Anterior cingulate cortex (tissue), 58 donors: Measurements from ENCODE around the gene RITA1.

Experiments used
- DNase-seq, 58 donors: peaks; one replicate each; lab custom pipeline; 2025; lab: John Stamatoyannopoulos, UW

The RITA1 gene

GRCh38 chr12:113152835-113153814 is 32.4 kb upstream of the RITA1 start:
- DNase-seq, result peak in 53 of 58 donors; percentile 19 to 75 (median 57)

GRCh38 chr12:113154351-113154973 is 31.1 kb upstream of the RITA1 start:
- peak in 2 of 58 donors; percentile 13 to 56 for DNase-seq

DNA sequence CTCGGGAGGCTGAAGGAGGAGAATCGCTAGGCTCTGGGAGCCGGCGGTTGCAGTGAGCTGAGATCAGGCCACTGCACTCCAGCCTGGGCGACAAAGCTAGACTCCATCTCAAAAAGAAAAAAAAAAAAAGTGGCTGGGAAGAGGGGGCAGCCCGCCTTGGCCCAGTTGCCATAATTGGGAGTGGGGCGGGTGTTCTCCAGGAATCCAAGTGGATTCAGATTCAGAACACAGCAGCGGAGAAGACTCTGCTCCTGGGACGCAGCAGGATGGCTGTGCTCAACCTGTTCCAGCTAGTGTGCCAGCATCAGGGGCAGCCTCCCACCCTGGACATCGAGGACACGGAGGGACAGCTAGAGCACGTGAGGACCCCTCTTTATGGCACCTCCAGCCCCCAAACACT is 30.5 kb upstream of the RITA1 start:
- DNase-seq, result no peak

DNA sequence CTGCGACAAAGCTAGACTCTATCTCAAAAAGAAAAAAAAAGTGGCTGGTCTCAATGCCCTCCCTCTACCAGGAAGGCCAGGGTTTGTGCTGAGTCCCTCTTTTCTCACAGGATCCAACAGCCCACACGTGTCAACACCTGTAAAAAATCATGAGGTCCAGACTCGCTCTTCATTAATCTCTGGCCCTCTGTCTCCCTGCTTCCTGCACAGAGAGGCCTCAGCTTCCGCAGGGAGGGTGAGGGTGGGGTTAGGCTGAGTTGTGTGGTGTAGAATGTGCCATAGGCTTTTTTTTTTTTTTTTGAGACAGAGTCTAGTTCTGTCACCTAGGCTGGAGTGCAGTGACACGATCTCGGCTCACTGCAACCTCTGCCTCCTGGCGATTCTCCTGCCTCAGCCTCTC is 29.9 kb upstream of the RITA1 start:
- DNase-seq, result no peak

DNA sequence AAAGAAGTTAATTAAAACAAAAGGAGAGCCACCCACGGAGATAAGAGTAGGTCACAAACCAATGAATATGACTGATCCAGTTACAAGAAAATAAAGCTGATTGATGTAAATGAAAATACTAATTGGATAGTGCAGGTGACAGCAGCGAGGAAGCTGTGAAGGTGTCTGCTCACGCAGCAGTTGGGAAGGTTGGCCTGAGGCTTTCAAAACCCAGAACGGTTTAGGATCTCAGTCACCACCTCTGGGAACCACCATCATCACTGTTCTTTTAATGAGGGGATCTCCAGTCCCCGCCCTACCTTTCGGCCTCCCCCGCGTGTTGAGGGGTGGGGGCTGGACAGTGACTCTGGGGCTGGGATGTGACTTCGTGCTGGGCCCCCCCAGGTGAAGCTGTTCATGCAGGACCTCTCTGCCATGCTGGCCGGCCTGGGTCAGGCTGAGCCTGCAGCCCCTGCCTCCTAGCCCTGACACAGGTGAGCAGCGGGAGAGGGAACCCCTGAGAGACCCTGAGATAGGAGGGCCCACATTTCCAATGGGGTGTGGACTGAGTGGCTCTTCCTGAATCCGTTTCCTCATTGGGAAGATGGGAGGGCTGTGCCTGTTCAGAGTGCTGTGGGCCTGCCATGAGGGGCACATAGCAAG is 28.2 kb upstream of the RITA1 start:
- DNase-seq, result no peak

DNA sequence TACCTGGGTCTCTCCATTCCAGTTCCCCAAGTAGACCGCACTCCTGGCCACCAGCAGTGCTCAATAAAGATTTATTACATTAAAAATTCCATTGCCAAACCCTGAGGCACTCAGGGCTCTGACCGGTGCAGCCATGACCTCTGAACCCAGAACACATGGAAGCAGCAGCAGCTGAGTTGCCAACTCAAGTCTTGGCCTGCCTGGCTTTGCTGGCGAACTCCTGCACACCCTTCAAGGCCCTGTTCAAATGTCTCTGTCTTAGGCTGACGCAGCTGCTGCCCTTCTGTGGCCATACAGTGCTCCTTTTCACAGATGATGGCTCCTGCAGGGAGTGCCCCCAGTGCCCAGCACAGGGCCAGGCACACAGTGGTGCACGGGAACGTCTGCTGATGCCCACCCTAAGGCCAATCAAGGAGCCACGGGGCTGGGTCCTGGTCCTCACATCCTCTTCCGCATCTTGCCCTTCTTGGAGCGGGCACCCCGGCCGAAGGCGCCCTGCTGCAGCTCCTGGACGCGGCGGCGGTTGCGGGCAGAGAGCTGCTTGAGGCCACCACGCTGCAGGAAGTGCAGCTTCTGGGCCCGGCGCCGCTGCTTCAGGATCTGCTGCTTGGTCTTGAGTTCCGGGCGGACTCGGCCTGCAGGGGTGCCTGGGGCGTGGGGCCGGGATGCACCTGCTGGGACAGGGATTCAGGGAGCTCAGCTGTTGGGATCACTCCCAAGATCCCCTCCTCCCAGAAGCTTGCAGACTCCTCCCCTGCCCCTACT is 26.9 kb upstream of the RITA1 start:
- no peak for DNase-seq

DNA sequence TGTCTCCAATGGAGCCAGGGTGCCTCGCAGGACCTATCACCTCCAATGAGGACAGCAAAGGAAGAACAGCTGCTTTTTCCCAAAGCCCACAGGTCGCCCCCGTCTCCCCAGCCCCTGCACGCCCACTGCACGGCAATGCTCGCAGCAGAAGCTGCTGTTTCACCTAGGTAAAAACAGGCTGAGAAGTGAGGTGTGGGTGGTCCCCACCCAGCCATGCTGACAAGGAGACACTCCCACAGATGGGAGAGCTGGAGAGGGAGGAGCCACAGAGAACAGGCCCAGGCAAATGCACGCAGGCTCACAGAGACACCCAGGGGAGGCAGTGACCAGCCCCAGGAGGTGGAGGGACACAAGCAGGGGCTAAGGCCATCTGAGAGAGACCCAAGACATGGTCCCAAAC is 25.6 kb upstream of the RITA1 start:
- peak in 17 of 58 donors; percentile 5 to 73 (median 17) for DNase-seq

- peak in 50 of 58 donors; percentile 10 to 91 (median 66) for DNase-seq
These were observed 24.0 kb upstream of the RITA1 start for GRCh38 chr12:113161415-113162016.

DNA sequence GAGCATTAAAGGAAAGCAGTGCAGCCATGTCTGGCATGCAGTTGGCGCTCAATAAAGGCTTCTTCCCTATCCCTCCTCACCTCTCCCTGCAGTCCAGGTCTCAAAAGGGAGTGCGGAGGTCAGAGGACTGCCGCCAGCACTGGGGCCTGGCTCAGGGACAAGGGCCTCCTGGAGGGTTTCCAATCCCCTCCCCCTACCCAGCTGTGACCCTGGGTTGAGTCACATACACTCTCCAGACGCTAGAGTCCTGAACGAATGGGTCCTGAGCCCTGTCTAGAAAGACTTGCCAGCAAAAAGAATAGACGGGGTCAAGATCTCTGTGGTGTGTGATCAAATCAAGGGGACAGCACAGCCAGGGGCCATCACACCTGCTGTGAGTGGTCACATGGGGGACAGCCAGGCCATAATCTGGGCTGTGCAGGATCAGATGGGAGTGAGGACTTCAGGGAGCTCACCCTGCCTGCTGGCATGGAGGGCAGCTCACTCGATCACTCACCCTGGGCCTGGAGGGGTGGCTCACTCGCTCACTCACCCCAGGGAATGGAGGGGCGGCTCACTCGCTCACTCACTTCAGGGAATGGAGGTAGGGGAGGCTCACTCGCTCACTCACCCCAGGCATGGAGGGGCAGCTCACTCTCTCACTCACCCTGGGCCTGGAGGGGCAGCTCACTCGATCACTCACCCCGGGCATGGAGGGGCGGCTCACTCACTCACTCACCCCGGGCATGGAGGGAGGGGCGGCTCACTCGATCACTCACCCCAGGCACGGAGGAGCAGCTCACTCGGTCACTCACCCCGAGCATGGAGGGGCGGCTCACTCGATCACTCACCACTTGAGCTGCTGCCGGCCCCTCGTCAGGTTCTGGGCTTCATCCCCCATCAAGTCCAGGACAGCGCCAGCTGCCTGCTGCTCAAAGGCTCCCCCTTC is 23.2 kb upstream of the RITA1 start:
- DNase-seq, result peak in 6 of 58 donors; percentile 11 to 27 (median 14)

GRCh38 chr12:113163030-113163360 is 22.5 kb upstream of the RITA1 start:
- DNase-seq, result no peak

- no peak for DNase-seq
These were observed 21.5 kb upstream of the RITA1 start for GRCh38 chr12:113164014-113164413.

DNA sequence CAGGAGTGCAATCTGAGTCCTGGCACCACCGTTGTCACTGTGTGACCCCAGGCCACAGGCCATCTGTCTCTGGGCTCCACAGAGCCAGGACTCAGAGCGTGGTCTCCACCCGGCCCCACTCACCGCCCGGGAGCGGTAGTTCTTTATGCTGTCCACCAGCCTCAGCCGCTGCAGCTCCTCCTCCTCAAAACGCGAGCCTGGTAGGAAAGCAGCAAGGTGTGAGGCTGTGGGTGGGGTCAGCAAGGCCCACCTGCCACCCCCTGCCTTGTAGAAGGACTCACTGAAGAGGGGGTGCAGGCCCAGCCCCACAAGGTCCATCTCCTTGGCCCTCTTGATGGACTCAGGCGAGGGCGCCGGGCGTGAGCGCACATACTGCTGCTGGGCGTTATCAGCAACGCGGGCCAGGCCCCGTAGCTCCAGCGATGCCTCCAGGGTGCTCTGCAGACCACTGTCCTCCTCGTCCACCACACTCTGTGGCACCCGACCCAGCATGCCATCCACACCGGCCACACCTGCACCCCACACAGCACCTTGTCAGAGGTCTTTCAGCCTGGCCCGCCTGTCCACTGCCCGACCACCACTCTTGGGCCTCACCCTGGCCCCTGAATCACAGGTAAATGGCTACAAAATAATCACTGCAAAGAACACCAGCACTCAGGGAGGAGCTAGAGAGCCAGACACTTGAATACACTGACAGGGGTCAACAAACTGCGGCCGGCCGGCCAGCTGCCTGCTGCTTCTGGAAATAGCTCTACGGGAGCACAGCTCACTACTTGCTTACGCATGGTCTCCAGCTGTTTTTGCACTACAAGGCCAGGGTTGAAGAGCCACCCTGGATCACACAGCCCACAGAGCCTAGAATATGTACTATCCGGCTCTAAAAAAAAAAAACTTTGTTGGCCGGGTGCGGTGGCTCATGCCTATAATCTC is 19.7 kb upstream of the RITA1 start:
- no peak for DNase-seq

- no peak for DNase-seq
These were observed 17.7 kb upstream of the RITA1 start for GRCh38 chr12:113167868-113168267.

- DNase-seq, result no peak
These were observed 15.8 kb upstream of the RITA1 start for GRCh38 chr12:113169697-113170096.

DNA sequence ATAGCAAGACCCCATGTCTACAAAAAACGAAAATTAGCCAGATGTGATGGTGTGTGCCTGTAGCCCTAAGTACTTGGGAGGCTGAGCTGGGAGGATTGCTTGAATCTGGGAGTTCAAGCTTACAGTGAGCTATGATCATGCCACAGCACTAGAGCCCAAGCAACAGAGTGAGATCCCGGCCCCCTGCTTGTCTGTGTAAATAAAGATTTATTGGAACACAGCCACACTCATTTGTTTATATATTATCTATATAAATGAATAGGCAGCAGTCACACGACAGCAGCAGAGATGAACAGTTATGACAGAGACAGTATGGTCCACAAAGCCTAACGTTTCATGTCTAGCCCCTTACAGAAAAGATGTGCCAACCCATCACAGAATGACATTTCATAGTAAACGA is 15.1 kb upstream of the RITA1 start:
- DNase-seq, result no peak

GRCh38 chr12:113170926-113171325 is 14.6 kb upstream of the RITA1 start:
- DNase-seq, result no peak

DNA sequence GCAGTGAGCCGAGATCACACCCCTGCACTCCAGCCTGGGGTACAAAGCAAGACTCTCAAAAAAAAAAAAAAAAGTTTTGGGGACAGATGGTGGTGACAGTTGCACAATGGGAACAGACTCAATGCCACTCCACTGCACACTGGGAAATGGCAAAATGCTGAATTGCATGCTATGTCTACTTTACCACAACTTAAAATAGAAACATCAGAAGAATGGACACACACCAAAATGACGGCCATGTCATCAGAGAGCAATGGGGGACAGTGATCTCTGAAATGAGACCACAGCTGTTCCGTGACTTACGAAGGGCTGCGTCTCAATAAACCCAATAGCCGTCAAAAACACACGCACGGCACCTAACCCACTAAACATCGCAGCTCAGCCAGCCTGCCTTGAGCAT is 14.0 kb upstream of the RITA1 start:
- no peak for DNase-seq

DNA sequence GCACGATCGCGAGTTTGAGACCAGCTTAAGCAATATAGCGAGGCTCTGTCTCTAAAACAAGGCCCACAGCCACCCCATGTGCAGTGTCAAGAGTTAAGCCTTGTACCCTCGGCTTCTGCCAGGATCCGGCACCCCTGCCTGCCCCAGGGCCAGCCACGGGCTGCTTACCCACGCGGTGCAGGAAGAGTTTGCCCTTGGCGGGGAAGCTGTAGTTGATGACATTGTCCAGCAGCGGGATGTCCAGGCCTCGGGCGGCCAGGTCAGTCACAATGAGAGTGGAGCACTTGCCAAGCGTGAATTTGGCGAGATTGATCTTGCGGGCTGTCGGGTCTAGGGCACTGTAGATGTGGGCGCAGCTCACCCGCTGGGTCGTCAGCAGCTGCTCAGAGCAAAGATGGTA is 13.3 kb upstream of the RITA1 start:
- no peak for DNase-seq
